WTC11 (cell line): Measurements from ENCODE around the gene KCNQ4. TPM values are rescaled to one million over a fixed set of nuclear protein-coding genes. Genes with fewer than 3 reads are reported as not detected.

ENCODE experiments used
- ATAC-seq: fragments of 200-7000 bp; cut with Tn5 transposase; 2 replicates; pipeline ENCODE4 v1.10.0; 2021; ENCODE audit warnings: mild to moderate bottlenecking, moderate library complexity
- CTCF ChIA-PET: fragments of 300-600 bp; sonication (Branson Sonifier 250); formaldehyde crosslinking; loops from one replicate; lab custom pipeline; 2021; ENCODE audit warnings: antibody characterized with exemption; lab: Charles Lee
- POLR2A ChIA-PET: fragments of 350-600 bp; sonication (Branson Sonifier 250); formaldehyde crosslinking; loops from one replicate; lab custom pipeline; 2021; ENCODE audit warnings: antibody characterized with exemption; lab: Charles Lee
- DNase-seq: peaks from one replicate; pipeline ENCODE4 v3.0.0; 2021; ENCODE audit warnings: low spot score
- H3K27ac Mint-ChIP-seq: 2 replicates; pipeline ENCODE4 v1.8.0; 2021; ENCODE audit warnings: mixed read lengths
- H3K27me3 Mint-ChIP-seq: 2 replicates; pipeline ENCODE4 v1.8.0; 2021; ENCODE audit warnings: low read depth, mild to moderate bottlenecking, moderate library complexity, mixed read lengths
- H3K36me3 Mint-ChIP-seq: 2 replicates; pipeline ENCODE4 v1.8.0; 2021; ENCODE audit warnings: mixed read lengths
- H3K4me1 Mint-ChIP-seq: 2 replicates; pipeline ENCODE4 v1.8.0; 2022; ENCODE audit warnings: mixed read lengths
- H3K4me3 Mint-ChIP-seq: 2 replicates; pipeline ENCODE4 v1.8.0; 2021; ENCODE audit warnings: mild to moderate bottlenecking, moderate library complexity, mixed read lengths
- H3K9me3 Mint-ChIP-seq: 2 replicates; pipeline ENCODE4 v1.8.0; 2021; ENCODE audit warnings: mixed read lengths
- ETV6 ChIP-seq: sonication (generic); formaldehyde crosslinking; IDR thresholded peaks from 2 replicates; pipeline ENCODE4 v1.8.1; 2022; ENCODE audit warnings: mild to moderate bottlenecking, missing genetic modification reagents
- GTF2I ChIP-seq: fragments of 250-450 bp; sonication (Bioruptor Pico); conservative IDR thresholded peaks from 2 replicates; pipeline ENCODE4 v1.4.0; 2021; ENCODE audit warnings: mild to moderate bottlenecking
- MXD4 ChIP-seq: fragments of 250-450 bp; sonication (Bioruptor Pico); IDR thresholded peaks from 2 replicates; pipeline ENCODE4 v1.8.0; 2021; ENCODE audit warnings: mild to moderate bottlenecking, moderate library complexity, borderline replicate concordance
- MYBL2 ChIP-seq: sonication (generic); formaldehyde crosslinking; IDR thresholded peaks from 2 replicates; pipeline ENCODE4 v1.8.1; 2023; ENCODE audit warnings: mild to moderate bottlenecking, moderate library complexity, missing genetic modification reagents
- NR3C1 ChIP-seq: sonication (generic); formaldehyde crosslinking; conservative IDR thresholded peaks from 2 replicates; pipeline ENCODE4 v1.8.1; 2023; ENCODE audit warnings: low read depth, mild to moderate bottlenecking, missing genetic modification reagents
- PRRX2 ChIP-seq: fragments of 250-450 bp; sonication (Bioruptor Pico); IDR thresholded peaks from 2 replicates; pipeline ENCODE4 v1.8.0; 2021; ENCODE audit warnings: mild to moderate bottlenecking
- SOX15 ChIP-seq: fragments of 250-450 bp; sonication (Bioruptor Pico); IDR thresholded peaks from 2 replicates; pipeline ENCODE4 v1.9.0; 2021; ENCODE audit warnings: mild to moderate bottlenecking
- ZNF138 ChIP-seq: sonication (generic); formaldehyde crosslinking; conservative IDR thresholded peaks from 2 replicates; pipeline ENCODE4 v1.8.1; 2022; ENCODE audit warnings: mild to moderate bottlenecking, moderate library complexity, missing genetic modification reagents
- ZNF671 ChIP-seq: fragments of 250-450 bp; sonication (Bioruptor Pico); IDR thresholded peaks from 2 replicates; pipeline ENCODE4 v1.8.0; 2021; ENCODE audit warnings: mild to moderate bottlenecking
- total RNA-seq: library from RNA; stranded (reverse); gene quantifications from 3 replicates; pipeline ENCODE4 v1.2.3, GENCODE V29; 2021
- TF ChIP-seq, protein P1 (sequence below): fragments of 250-450 bp; sonication (Bioruptor Pico); conservative IDR thresholded peaks from 2 replicates; pipeline ENCODE4 v1.9.0; 2021; ENCODE audit warnings: mild to moderate bottlenecking
- TF ChIP-seq, protein P2 (sequence below): sonication (generic); formaldehyde crosslinking; IDR thresholded peaks from 2 replicates; pipeline ENCODE4 v1.8.1; 2023; ENCODE audit warnings: mild to moderate bottlenecking, moderate library complexity, missing genetic modification reagents
- TF ChIP-seq, protein P3 (sequence below): sonication (generic); formaldehyde crosslinking; IDR thresholded peaks from 2 replicates; pipeline ENCODE4 v1.8.0; 2022; ENCODE audit warnings: mild to moderate bottlenecking, missing genetic modification reagents
- TF ChIP-seq, protein P4 (sequence below): sonication (generic); formaldehyde crosslinking; IDR thresholded peaks from 2 replicates; pipeline ENCODE4 v1.8.0; 2022; ENCODE audit warnings: mild to moderate bottlenecking, missing genetic modification reagents
- TF ChIP-seq, protein P5 (sequence below): sonication (generic); formaldehyde crosslinking; conservative IDR thresholded peaks from 2 replicates; pipeline ENCODE4 v1.8.1; 2022; ENCODE audit warnings: mild to moderate bottlenecking, missing genetic modification reagents
- TF ChIP-seq, protein P6 (sequence below): fragments of 250-450 bp; sonication (Bioruptor Pico); IDR thresholded peaks from 2 replicates; pipeline ENCODE4 v1.9.0; 2021; ENCODE audit warnings: mild to moderate bottlenecking
- TF ChIP-seq, protein P7 (sequence below): fragments of 250-450 bp; sonication (Bioruptor Pico); IDR thresholded peaks from 2 replicates; pipeline ENCODE4 v1.9.0; 2021; ENCODE audit warnings: mild to moderate bottlenecking

The KCNQ4 gene
- total RNA-seq, 1 experiment from 2014 or later = 4.0 TPM

DNA sequence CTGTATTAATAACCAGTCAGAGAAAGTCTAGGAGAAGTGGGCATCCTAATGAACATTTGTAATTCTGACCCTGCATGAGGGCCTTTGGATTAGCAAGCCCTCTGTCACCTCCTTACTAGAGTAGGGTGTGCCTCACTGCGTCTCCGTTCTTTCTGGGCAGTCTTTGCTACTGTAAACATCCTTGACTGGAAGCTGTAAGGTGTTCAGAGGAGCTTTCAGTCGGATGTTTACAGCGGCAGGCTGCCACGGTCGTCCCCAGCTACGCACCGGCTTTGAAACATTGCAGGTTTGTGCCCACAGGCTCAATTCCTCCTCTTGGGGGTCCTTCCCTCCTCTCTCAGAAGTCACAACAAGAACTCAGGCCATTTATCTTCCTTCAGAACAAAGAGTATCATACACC lies 29.4 kb upstream of the KCNQ4 start (continued):
- TF ChIP-seq, protein P1, sequence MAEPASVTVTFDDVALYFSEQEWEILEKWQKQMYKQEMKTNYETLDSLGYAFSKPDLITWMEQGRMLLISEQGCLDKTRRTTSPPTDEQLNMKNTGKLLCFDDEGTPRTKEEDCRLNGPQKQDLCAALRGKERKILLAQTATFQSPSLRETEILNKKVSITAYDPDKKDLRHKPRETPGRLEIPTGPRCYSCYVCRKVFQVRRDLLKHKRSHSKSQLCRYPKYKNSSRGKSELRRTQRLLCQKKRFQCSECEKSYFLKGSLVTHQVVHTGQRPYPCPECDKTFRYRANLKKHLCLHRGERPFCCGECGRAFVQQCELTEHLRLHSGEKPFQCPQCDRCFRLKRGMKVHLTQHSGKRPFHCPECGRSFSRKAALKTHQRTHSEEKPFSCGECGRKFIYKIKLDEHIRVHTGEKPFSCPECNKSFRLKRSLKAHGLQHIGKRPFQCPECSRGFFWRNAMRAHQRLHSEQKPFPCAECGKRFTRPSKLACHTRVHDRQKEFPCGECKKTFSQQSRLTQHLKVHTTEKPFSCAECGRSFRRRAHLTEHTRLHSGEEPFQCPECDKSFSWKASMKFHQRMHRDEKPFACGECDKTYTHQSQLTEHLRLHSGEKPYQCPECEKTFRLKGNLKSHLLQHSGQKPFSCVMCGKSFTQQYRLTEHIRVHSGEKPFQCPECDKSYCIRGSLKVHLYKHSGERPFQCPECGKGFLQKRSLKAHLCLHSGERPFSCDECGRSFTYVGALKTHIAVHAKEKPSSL (CRISPR knock-in tag) = no peak
- no peak for TF ChIP-seq MYBL2 (CRISPR knock-in tag)

DNA sequence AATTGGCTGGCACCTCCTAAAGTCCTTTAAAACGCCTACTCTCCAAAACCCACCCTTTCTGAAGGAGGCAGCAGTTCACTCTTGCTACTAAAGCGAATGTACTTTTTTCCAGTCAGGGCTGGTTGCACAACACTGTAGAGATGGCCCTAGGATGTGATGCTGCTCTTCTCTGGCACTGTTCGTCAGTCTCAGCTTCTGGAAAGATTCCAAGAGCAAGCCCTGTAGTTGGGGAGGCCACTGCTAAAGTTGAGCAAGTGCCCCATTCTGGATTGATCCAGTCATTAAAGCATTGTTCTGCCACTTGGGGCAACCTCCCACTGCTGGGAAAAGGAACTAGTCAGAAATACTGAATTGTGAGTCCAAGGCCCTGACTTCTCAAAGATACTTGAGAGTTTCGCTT lies 28.5 kb upstream of the KCNQ4 start:
- Mint-ChIP-seq H3K4me1 (no peaks in the 10 kb centered on the region), H3K36me3 (peaks cover 80% of the 10 kb centered on the region), H3K4me3 (no peak overlapping the region), H3K27ac (0 out of 2 replicates have a peak overlapping the region, but pooled peaks have one; percentile 38), H3K27me3 (no peaks in the 10 kb centered on the region), H3K9me3 (no peaks in the 10 kb centered on the region)
- ATAC-seq (no peak), DNase-seq (no peak)
- ChIA-PET CTCF (interaction anchor here (1.2 to 1.6 kb wide), 2 partner anchors 95 to 124 kb away, joined by 4 to 5 read pairs; no protein-coding TSS in a partner anchor), POLR2A (interaction anchor here (0.6 kb wide), 1 partner anchor 158 kb away, joined by 4 read pairs; no protein-coding TSS in a partner anchor)
- TF ChIP-seq PRRX2 (CRISPR knock-in tag) (no peak), ETV6 (CRISPR knock-in tag) (no peak), ZNF138 (CRISPR knock-in tag) (no peak), SOX15 (CRISPR knock-in tag) (no peak), ZNF671 (CRISPR knock-in tag) (no peak), NR3C1 (CRISPR knock-in tag) (no peak), GTF2I (CRISPR knock-in tag) (no peak), MXD4 (CRISPR knock-in tag) (no peak)
- TF ChIP-seq, protein P2, sequence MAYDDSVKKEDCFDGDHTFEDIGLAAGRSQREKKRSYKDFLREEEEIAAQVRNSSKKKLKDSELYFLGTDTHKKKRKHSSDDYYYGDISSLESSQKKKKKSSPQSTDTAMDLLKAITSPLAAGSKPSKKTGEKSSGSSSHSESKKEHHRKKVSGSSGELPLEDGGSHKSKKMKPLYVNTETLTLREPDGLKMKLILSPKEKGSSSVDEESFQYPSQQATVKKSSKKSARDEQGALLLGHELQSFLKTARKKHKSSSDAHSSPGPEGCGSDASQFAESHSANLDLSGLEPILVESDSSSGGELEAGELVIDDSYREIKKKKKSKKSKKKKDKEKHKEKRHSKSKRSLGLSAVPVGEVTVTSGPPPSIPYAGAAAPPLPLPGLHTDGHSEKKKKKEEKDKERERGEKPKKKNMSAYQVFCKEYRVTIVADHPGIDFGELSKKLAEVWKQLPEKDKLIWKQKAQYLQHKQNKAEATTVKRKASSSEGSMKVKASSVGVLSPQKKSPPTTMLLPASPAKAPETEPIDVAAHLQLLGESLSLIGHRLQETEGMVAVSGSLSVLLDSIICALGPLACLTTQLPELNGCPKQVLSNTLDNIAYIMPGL (CRISPR knock-in tag) = no peak
- TF ChIP-seq, protein P3, sequence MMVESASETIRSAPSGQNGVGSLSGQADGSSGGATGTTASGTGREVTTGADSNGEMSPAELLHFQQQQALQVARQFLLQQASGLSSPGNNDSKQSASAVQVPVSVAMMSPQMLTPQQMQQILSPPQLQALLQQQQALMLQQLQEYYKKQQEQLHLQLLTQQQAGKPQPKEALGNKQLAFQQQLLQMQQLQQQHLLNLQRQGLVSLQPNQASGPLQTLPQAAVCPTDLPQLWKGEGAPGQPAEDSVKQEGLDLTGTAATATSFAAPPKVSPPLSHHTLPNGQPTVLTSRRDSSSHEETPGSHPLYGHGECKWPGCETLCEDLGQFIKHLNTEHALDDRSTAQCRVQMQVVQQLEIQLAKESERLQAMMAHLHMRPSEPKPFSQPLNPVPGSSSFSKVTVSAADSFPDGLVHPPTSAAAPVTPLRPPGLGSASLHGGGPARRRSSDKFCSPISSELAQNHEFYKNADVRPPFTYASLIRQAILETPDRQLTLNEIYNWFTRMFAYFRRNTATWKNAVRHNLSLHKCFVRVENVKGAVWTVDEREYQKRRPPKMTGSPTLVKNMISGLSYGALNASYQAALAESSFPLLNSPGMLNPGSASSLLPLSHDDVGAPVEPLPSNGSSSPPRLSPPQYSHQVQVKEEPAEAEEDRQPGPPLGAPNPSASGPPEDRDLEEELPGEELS (CRISPR knock-in tag) = no peak
- TF ChIP-seq, protein P4, sequence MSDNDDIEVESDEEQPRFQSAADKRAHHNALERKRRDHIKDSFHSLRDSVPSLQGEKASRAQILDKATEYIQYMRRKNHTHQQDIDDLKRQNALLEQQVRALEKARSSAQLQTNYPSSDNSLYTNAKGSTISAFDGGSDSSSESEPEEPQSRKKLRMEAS = no peak
- TF ChIP-seq, protein P5, sequence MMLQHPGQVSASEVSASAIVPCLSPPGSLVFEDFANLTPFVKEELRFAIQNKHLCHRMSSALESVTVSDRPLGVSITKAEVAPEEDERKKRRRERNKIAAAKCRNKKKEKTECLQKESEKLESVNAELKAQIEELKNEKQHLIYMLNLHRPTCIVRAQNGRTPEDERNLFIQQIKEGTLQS (CRISPR knock-in tag) = no peak
- TF ChIP-seq, protein P6, sequence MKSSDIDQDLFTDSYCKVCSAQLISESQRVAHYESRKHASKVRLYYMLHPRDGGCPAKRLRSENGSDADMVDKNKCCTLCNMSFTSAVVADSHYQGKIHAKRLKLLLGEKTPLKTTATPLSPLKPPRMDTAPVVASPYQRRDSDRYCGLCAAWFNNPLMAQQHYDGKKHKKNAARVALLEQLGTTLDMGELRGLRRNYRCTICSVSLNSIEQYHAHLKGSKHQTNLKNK = no peak
- TF ChIP-seq, protein P7, sequence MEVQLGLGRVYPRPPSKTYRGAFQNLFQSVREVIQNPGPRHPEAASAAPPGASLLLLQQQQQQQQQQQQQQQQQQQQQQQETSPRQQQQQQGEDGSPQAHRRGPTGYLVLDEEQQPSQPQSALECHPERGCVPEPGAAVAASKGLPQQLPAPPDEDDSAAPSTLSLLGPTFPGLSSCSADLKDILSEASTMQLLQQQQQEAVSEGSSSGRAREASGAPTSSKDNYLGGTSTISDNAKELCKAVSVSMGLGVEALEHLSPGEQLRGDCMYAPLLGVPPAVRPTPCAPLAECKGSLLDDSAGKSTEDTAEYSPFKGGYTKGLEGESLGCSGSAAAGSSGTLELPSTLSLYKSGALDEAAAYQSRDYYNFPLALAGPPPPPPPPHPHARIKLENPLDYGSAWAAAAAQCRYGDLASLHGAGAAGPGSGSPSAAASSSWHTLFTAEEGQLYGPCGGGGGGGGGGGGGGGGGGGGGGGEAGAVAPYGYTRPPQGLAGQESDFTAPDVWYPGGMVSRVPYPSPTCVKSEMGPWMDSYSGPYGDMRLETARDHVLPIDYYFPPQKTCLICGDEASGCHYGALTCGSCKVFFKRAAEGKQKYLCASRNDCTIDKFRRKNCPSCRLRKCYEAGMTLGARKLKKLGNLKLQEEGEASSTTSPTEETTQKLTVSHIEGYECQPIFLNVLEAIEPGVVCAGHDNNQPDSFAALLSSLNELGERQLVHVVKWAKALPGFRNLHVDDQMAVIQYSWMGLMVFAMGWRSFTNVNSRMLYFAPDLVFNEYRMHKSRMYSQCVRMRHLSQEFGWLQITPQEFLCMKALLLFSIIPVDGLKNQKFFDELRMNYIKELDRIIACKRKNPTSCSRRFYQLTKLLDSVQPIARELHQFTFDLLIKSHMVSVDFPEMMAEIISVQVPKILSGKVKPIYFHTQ (CRISPR knock-in tag) = no peak
